HAP-1 (cell line): ENCODE measurements around the gene TTLL1.
"Not testable (repeated sequence)": the region's sequence is repeated elsewhere in the genome, so short reads cannot be mapped to it uniquely, and the experiment has no call there.

Experiments used
- DNase-seq, 2 experiments: peaks; one replicate each; pipeline ENCODE4 v3.0.0-alpha.2; 2016 to 2020; ENCODE audit warnings: low spot score in 2 of 2
- H3K27me3 ChIP-seq: fragments of 250-450 bp; sonication (Bioruptor Pico); 2 replicates; pipeline ENCODE4 v1.5.1; 2020; ENCODE audit warnings: low read depth, mild to moderate bottlenecking, moderate library complexity
- H3K36me3 ChIP-seq: fragments of 250-450 bp; sonication (Bioruptor Pico); replicated peaks from 2 replicates; pipeline ENCODE4 v1.5.1; 2020; ENCODE audit warnings: mild to moderate bottlenecking
- H3K4me1 ChIP-seq: fragments of 250-450 bp; sonication (Bioruptor Pico); 2 replicates; pipeline ENCODE4 v1.5.1; 2020; ENCODE audit warnings: mild to moderate bottlenecking
- H3K4me3 ChIP-seq: fragments of 250-450 bp; sonication (Bioruptor Pico); 2 replicates; pipeline ENCODE4 v1.5.1; 2020; ENCODE audit warnings: mild to moderate bottlenecking, moderate library complexity
- H3K9me3 ChIP-seq: fragments of 250-450 bp; sonication (Bioruptor Pico); 2 replicates; pipeline ENCODE4 v1.5.1; 2020; ENCODE audit warnings: mild to moderate bottlenecking, moderate library complexity
- in situ Hi-C: fragments of 300-500 bp; cut with MboI; formaldehyde crosslinking; loops from 3 replicates; pipeline ENCODE4 v1.14.3; 2020; ENCODE audit warnings: low sequenced_read_pairs, inconsistent platforms, mixed read lengths

Gene TTLL1

GRCh38 chr22:43118953-43119458 is 29.8 kb upstream of the TTLL1 start:
- no peak for DNase-seq
- Histone ChIP-seq H3K4me1 (no peaks in the 10 kb centered on the region), H3K36me3 (no peaks in the 10 kb centered on the region), H3K4me3 (no peak overlapping the region), H3K27me3 (no peaks in the 10 kb centered on the region), H3K9me3 (no peaks in the 10 kb centered on the region)
- in situ Hi-C loops, result no loop called here

GRCh38 chr22:43118024-43118849 is 29.0 kb upstream of the TTLL1 start:
- in situ Hi-C loops, result no loop called here
- DNase-seq, result no peak
- no peaks in the 10 kb centered on the region for H3K4me1 ChIP-seq
- H3K27me3 ChIP-seq, result no peaks in the 10 kb centered on the region
- H3K36me3 ChIP-seq, result no peaks in the 10 kb centered on the region
- H3K9me3 ChIP-seq, result no peaks in the 10 kb centered on the region
- no peak overlapping the region for H3K4me3 ChIP-seq

- no peaks in the 10 kb centered on the region for H3K9me3 ChIP-seq
- H3K4me1 ChIP-seq, result no peaks in the 10 kb centered on the region
- in situ Hi-C loops, result no loop called here
- DNase-seq, result no peak
- no peaks in the 10 kb centered on the region for H3K36me3 ChIP-seq
- H3K27me3 ChIP-seq, result no peaks in the 10 kb centered on the region
- H3K4me3 ChIP-seq, result no peak overlapping the region
Observed at GRCh38 chr22:43116932-43117331, 27.7 kb upstream of the TTLL1 start.

- H3K4me3 ChIP-seq, result no peak overlapping the region
- in situ Hi-C loops, result no loop called here
- DNase-seq, result no peak
- no peaks in the 10 kb centered on the region for H3K9me3 ChIP-seq
- H3K4me1 ChIP-seq, result no peaks in the 10 kb centered on the region; the same call in 1 of the 2 replicates
- no peaks in the 10 kb centered on the region for H3K36me3 ChIP-seq
- no peaks in the 10 kb centered on the region for H3K27me3 ChIP-seq
Observed at GRCh38 chr22:43114958-43115357, 25.8 kb upstream of the TTLL1 start.

- no peak overlapping the region for H3K4me3 ChIP-seq
- H3K36me3 ChIP-seq, result no peaks in the 10 kb centered on the region
- no peaks in the 10 kb centered on the region for H3K9me3 ChIP-seq
- H3K4me1 ChIP-seq, result no peaks in the 10 kb centered on the region; the same call in 1 of the 2 replicates
- no peak for DNase-seq
- peaks cover 2% of the 10 kb centered on the region; the same call in 1 of the 2 replicates for H3K27me3 ChIP-seq
- in situ Hi-C loops, result no loop called here
Observed at GRCh38 chr22:43113526-43114251, 24.5 kb upstream of the TTLL1 start.

- in situ Hi-C loops, result no loop called here
- Histone ChIP-seq H3K27me3 (peaks cover 2% of the 10 kb centered on the region; the same call in 1 of the 2 replicates), H3K4me3 (peak overlapping the region; percentile 53), H3K4me1 (no peaks in the 10 kb centered on the region; the same call in 1 of the 2 replicates), H3K9me3 (no peaks in the 10 kb centered on the region), H3K36me3 (no peaks in the 10 kb centered on the region)
- peak in 1 of 2 experiments; percentile 58 for DNase-seq
Observed at GRCh38 chr22:43110927-43111623, 21.9 kb upstream of the TTLL1 start.

GRCh38 chr22:43110444-43110926 is 21.3 kb upstream of the TTLL1 start, which contains the start of gene BIK:
Gene BIK, plus strand, starts transcription at chr22:43110750. Its CDS starts 13,273 bp downstream, at chr22:43124023.
- peaks cover 2% of the 10 kb centered on the region; the same call in 1 of the 2 replicates for H3K27me3 ChIP-seq

GRCh38 chr22:43109921-43110443 is 20.8 kb upstream of the TTLL1 start:
- peaks cover 2% of the 10 kb centered on the region; the same call in 1 of the 2 replicates for H3K27me3 ChIP-seq
- no peaks in the 10 kb centered on the region for H3K36me3 ChIP-seq
- H3K4me1 ChIP-seq, result no peaks in the 10 kb centered on the region; the same call in 1 of the 2 replicates
- no peaks in the 10 kb centered on the region for H3K9me3 ChIP-seq
- peak in 1 of 2 experiments; percentile 43 for DNase-seq
- in situ Hi-C loops, result no loop called here
- H3K4me3 ChIP-seq, result peak overlapping the region; percentile 53

More at GRCh38 chr22:43110444-43110926, 21.3 kb upstream of the TTLL1 start, which contains the start of gene BIK:
- peak within 1 kb of the TSS; percentile 53 for H3K4me3 ChIP-seq
- H3K9me3 ChIP-seq, result no peaks in the 10 kb centered on the region
- H3K36me3 ChIP-seq, result no peaks in the 10 kb centered on the region
- in situ Hi-C loops, result no loop called here
- no peaks in the 10 kb centered on the region; the same call in 1 of the 2 replicates for H3K4me1 ChIP-seq
- peak; percentile 48 to 82 for DNase-seq

- Histone ChIP-seq H3K36me3 (no peaks in the 10 kb centered on the region), H3K27me3 (peaks cover 2% of the 10 kb centered on the region; the same call in 1 of the 2 replicates), H3K4me3 (no peak overlapping the region), H3K4me1 (no peaks in the 10 kb centered on the region; the same call in 1 of the 2 replicates), H3K9me3 (no peaks in the 10 kb centered on the region)
- no peak for DNase-seq
- in situ Hi-C loops, result no loop called here
Observed at GRCh38 chr22:43109511-43109910, 20.3 kb upstream of the TTLL1 start.

GRCh38 chr22:43106302-43106701 is 17.1 kb upstream of the TTLL1 start:
- no peak overlapping the region for H3K4me3 ChIP-seq
- H3K27me3 ChIP-seq, result peaks cover 2% of the 10 kb centered on the region; the same call in 1 of the 2 replicates
- H3K36me3 ChIP-seq, result no peaks in the 10 kb centered on the region
- H3K4me1 ChIP-seq, result peaks cover 7% of the 10 kb centered on the region
- DNase-seq, result no peak
- in situ Hi-C loops, result no loop called here
- H3K9me3 ChIP-seq, result no peaks in the 10 kb centered on the region

- DNase-seq, H3K4me3 ChIP-seq, H3K27me3 ChIP-seq, H3K9me3 ChIP-seq, in situ Hi-C loops, H3K36me3 ChIP-seq, H3K4me1 ChIP-seq: not testable (repeated sequence)
Observed at GRCh38 chr22:43104950-43105349, 15.8 kb upstream of the TTLL1 start.

GRCh38 chr22:43104056-43104625 is 14.9 kb upstream of the TTLL1 start:
- H3K27me3 ChIP-seq, H3K36me3 ChIP-seq, H3K4me3 ChIP-seq, in situ Hi-C loops, H3K4me1 ChIP-seq, H3K9me3 ChIP-seq: not testable (repeated sequence)
- DNase-seq, result peak; percentile 40 to 62

GRCh38 chr22:43101306-43101705 is 12.1 kb upstream of the TTLL1 start:
- in situ Hi-C loops, result no loop called here
- DNase-seq, result no peak
- Histone ChIP-seq H3K9me3 (no peaks in the 10 kb centered on the region), H3K4me1 (peaks cover 7% of the 10 kb centered on the region), H3K36me3 (no peaks in the 10 kb centered on the region), H3K27me3 (no peaks in the 10 kb centered on the region), H3K4me3 (no peak overlapping the region)
